Measurements from ENCODE around the gene OR5D14.

The OR5D14 gene

GRCh38 chr11:55795256-55795655 lies at the start of gene OR5D14:
Gene OR5D14 (plus strand): TSS chr11:55795556. CDS start chr11:55795556, 0 bp downstream.
- no peak for TF ChIP-seq CTCF (IDR thresholded peaks at IDR 0.05; ENCODE audit: low read depth, low read length, missing control alignments)
- no peak for DNase-seq (ENCODE audit: low read depth)
- no peak within 1 kb of the TSS for H3K4me3 ChIP-seq (ENCODE audit: low read depth, low read length)

- DNase-seq (ENCODE audit: low read depth): no peak
- no peak for TF ChIP-seq CTCF (IDR thresholded peaks at IDR 0.05; ENCODE audit: low read depth, low read length, missing control alignments)
- no peak within 1 kb of the TSS for H3K4me3 ChIP-seq (ENCODE audit: low read depth, low read length)
These were observed 22.2 kb upstream of the OR5D14 start, which contains the start of gene OR5D13 for GRCh38 chr11:55773138-55773537. Gene OR5D13 (plus strand): TSS chr11:55773438. CDS start chr11:55773438, 0 bp downstream.

GRCh38 chr11:55791606-55792005 lies 3.8 kb upstream of the OR5D14 start:
- no peak for DNase-seq (ENCODE audit: low read depth)
- no peak overlapping the region for H3K4me3 ChIP-seq (ENCODE audit: low read depth, low read length)

GRCh38 chr11:55793321-55793720 lies 2.0 kb upstream of the OR5D14 start:
- H3K4me3 ChIP-seq (ENCODE audit: low read depth, low read length): no peak overlapping the region
- DNase-seq (ENCODE audit: low read depth): no peak
- TF ChIP-seq CTCF (IDR thresholded peaks at IDR 0.05; ENCODE audit: low read depth, low read length, missing control alignments): no peak

More at GRCh38 chr11:55791606-55792005, 3.8 kb upstream of the OR5D14 start:
- no peak for TF ChIP-seq CTCF (IDR thresholded peaks at IDR 0.05; ENCODE audit: low read depth, low read length, missing control alignments)

- no peak for TF ChIP-seq CTCF (IDR thresholded peaks at IDR 0.05; ENCODE audit: low read depth, low read length, missing control alignments)
- DNase-seq (ENCODE audit: low read depth): no peak
- H3K4me3 ChIP-seq (ENCODE audit: low read depth, low read length): no peak overlapping the region
These were observed 10.9 kb downstream of the OR5D14 start for GRCh38 chr11:55806248-55806647.

- DNase-seq (ENCODE audit: low read depth): no peak
- TF ChIP-seq CTCF (IDR thresholded peaks at IDR 0.05; ENCODE audit: low read depth, low read length, missing control alignments): no peak
These were observed 15.7 kb downstream of the OR5D14 start, which contains the start of gene OR5L1 for GRCh38 chr11:55811067-55811466. Gene OR5L1 (plus strand): TSS chr11:55811367. CDS start chr11:55811467, 100 bp downstream.

GRCh38 chr11:55819330-55819729 lies 24.0 kb downstream of the OR5D14 start, which contains the start of gene OR5D18:
Gene OR5D18 (plus strand): TSS chr11:55819630. CDS start chr11:55819630, 0 bp downstream.
- no peak for TF ChIP-seq CTCF (IDR thresholded peaks at IDR 0.05; ENCODE audit: low read depth, low read length, missing control alignments)
- no peak within 1 kb of the TSS for H3K4me3 ChIP-seq (ENCODE audit: low read depth, low read length)
- no peak for DNase-seq (ENCODE audit: low read depth)

More at GRCh38 chr11:55811067-55811466, 15.7 kb downstream of the OR5D14 start, which contains the start of gene OR5L1:
- no peak within 1 kb of the TSS for H3K4me3 ChIP-seq (ENCODE audit: low read depth, low read length)

All from GM12864 (cell line).